Sigmoid colon (tissue), 7 donors: ENCODE measurements around the gene OR4C45. TPM values are rescaled to one million over a fixed set of nuclear protein-coding genes. Genes with fewer than 3 reads are reported as not detected.
"Not testable (repeated sequence)": the region's sequence is repeated elsewhere in the genome, so short reads cannot be mapped to it uniquely, and the experiment has no call there.

Experiments used
- DNase-seq: peaks from one replicate; pipeline ENCODE4 v3.0.0-alpha.2; 2019
- H3K27ac ChIP-seq, 4 donors: fragments of 200-600 bp; sonication (generic); one replicate each; pipeline ENCODE4 v1.5.1; 2016 to 2019; ENCODE audit warnings: mild to moderate bottlenecking in 1 of 4
- H3K27me3 ChIP-seq, 3 donors: fragments of 200-600 bp; sonication (generic); one replicate each; pipeline ENCODE4 v1.5.1; 2019; ENCODE audit warnings: mild to moderate bottlenecking in 1 of 3
- H3K36me3 ChIP-seq, 4 donors: fragments of 200-600 bp; sonication (generic); one replicate each; pipeline ENCODE4 v1.5.1; 2016 to 2019
- H3K4me1 ChIP-seq, 4 donors: fragments of 200-600 bp; sonication (generic); one replicate each; pipeline ENCODE4 v1.5.1; 2017 to 2019
- H3K4me3 ChIP-seq, 4 donors: fragments of 200-600 bp; sonication (generic); one replicate each; pipeline ENCODE4 v1.5.1; 2017 to 2019; ENCODE audit warnings: mild to moderate bottlenecking in 2 of 4, moderate library complexity in 1 of 4
- H3K9me3 ChIP-seq, 4 donors: fragments of 200-600 bp in 3 of 4; sonication (generic) in 3 of 4; one replicate each; pipeline versions ENCODE4 v1.5.1 to v1.6.1; 2013 to 2019
- CTCF ChIP-seq, 4 experiments: fragments of 450-650 bp in 3 of 4; fragments of 200-600 bp in 1 of 4; IDR thresholded peaks; one replicate each; pipeline ENCODE4 v1.5.1; 2016 to 2019; ENCODE audit warnings: antibody characterized with exemption in 4 of 4, mild to moderate bottlenecking in 3 of 4, moderate library complexity in 2 of 4
- EP300 ChIP-seq, 4 donors: sonication (generic); formaldehyde crosslinking; IDR thresholded peaks; one replicate each; pipeline ENCODE4 v1.6.1; 2017; ENCODE audit warnings: antibody characterized with exemption in 4 of 4
- POLR2A ChIP-seq, 2 donors: fragments of 450-650 bp; IDR thresholded peaks; one replicate each; pipeline ENCODE4 v1.6.1; 2016; ENCODE audit warnings: antibody characterized with exemption in 2 of 2, mild to moderate bottlenecking in 2 of 2, moderate library complexity in 2 of 2
- POLR2AphosphoS5 ChIP-seq, 4 donors: sonication (generic); formaldehyde crosslinking; IDR thresholded peaks; one replicate each; pipeline ENCODE4 v1.6.1; 2017; ENCODE audit warnings: antibody characterized with exemption in 4 of 4
- WGBS, 2 donors: extraction: QIAGEN DNeasy Blood & Tissue Kit; methylation state at CpG; one replicate each; pipeline ENCODE4 v1.1.7; 2013; 5-methylcytosine and 5-hydroxymethylcytosine counted together
- intact Hi-C: fragments of 100-400 bp; cut with DNase I; formaldehyde crosslinking; loops from one replicate; pipeline ENCODE4 v1.15.1; 2023
- polyA plus RNA-seq, 3 donors: library from polyadenylated mRNA; stranded (reverse); fragments of 200-250 nt; gene quantifications; one replicate each; pipeline ENCODE4 v1.2.3, GENCODE V29; 2013
- total RNA-seq, 4 donors: library from RNA; depleted of rRNA; stranded (reverse); fragments of >200 nt; gene quantifications; one replicate each; pipeline ENCODE4 v1.1.0, GENCODE V29; 2016
- donor health status: healthy with polysubstance abuse.
- donor health status: Bipolar disorder and iron deficiency.
- donor health status: healthy.

OR4C45 gene
- total and polyA plus RNA-seq, 7 donors = not detected

- Histone ChIP-seq H3K9me3 (peaks cover 0 to 19% (median 2%) of the 10 kb centered on the region in 4 donors), H3K36me3 (no peaks in the 10 kb centered on the region), H3K4me1 (no peaks in the 10 kb centered on the region), H3K27ac (no peak overlapping the region), H3K27me3 (no peaks in the 10 kb centered on the region), H3K4me3 (no peak overlapping the region)
- TF ChIP-seq POLR2AphosphoS5 (IDR thresholded peaks at IDR 0.05) (no peak), EP300 (IDR thresholded peaks at IDR 0.05) (no peak), CTCF (IDR thresholded peaks at IDR 0.05) (no peak), POLR2A (IDR thresholded peaks at IDR 0.05) (no peak)
- 82 to 88% methylated on average over 1 of the region's 1 CpG for WGBS, 2 donors
- intact Hi-C loops = no loop called here
- DNase-seq = no peak
These were observed 45.3 kb downstream of the OR4C45 start for GRCh38 chr11:50078001-50078400.

DNA sequence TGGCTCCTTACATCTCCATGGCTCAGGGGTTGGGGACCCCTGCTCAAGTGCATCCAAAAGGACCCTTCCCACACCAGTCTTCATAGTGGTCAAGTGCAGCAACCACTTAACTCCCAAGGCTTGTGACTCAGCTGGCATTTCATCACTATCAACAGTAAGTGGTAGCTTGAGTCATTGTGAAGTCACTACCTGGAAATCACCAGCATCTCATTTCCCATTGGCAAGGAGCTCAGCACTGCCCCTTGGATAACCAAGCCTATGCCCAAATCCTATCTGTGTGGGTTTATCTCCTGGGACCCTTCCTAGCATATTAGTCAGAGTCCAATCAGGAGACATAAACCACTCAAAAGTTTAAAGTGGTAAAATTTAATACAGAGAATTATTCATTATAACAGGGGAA is 46.3 kb downstream of the OR4C45 start:
- H3K27me3 ChIP-seq, H3K4me3 ChIP-seq, DNase-seq, H3K4me1 ChIP-seq, intact Hi-C loops, H3K36me3 ChIP-seq, H3K27ac ChIP-seq: not testable (repeated sequence)
- H3K9me3 ChIP-seq = peaks cover 0 to 18% (median 2%) of the 10 kb centered on the region in 4 donors

DNA sequence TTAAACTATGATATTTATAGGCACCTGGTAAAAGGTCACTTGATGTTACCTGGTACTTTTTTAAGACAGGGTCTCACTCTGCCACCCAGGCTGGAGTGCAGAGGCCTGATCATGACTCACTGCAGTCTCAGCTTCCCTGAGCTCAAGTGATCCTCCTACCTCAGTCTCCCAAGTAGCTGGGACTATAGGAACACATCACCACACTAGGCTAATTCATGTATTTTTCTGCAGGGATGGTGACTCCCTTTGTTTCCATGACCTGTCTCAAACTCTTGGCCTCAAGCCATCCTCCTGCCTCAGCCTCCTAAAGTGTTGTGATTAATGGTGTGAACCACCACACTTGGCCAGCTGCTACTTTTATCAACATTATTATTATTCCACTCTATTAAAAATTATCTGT is 47.6 kb downstream of the OR4C45 start:
- Histone ChIP-seq H3K4me3 (no peak overlapping the region), H3K9me3 (peaks cover 0 to 8% (median 2%) of the 10 kb centered on the region in 4 donors), H3K27ac (no peak overlapping the region), H3K4me1 (no peaks in the 10 kb centered on the region), H3K27me3 (no peaks in the 10 kb centered on the region), H3K36me3 (no peaks in the 10 kb centered on the region)
- TF ChIP-seq POLR2A (IDR thresholded peaks at IDR 0.05) (no peak), CTCF (IDR thresholded peaks at IDR 0.05) (no peak), POLR2AphosphoS5 (IDR thresholded peaks at IDR 0.05) (no peak), EP300 (IDR thresholded peaks at IDR 0.05) (no peak)
- intact Hi-C loops = no loop called here
- DNase-seq = no peak

Other genes with a start within 250 kb of the OR4C45 start
- not detected for gene OR4C13, start 80.5 kb upstream of the OR4C45 start, total RNA-seq
- gene OR4C13, start 80.5 kb upstream of the OR4C45 start, polyA plus RNA-seq = not detected
- gene OR4C12, start 50.3 kb upstream of the OR4C45 start, total RNA-seq = not detected
- not detected for gene OR4C12, start 50.3 kb upstream of the OR4C45 start, polyA plus RNA-seq